ENCODE measurements around the gene GTPBP8. TPM values are rescaled to one million over a fixed set of nuclear protein-coding genes. Genes with fewer than 3 reads are reported as not detected.

The GTPBP8 gene
- total and polyA plus RNA-seq, 2 of the 8 experiments (the other 6 are each of a cell fraction or from before 2014, with no cell fraction given): 25.8 to 27.6 TPM

DNA sequence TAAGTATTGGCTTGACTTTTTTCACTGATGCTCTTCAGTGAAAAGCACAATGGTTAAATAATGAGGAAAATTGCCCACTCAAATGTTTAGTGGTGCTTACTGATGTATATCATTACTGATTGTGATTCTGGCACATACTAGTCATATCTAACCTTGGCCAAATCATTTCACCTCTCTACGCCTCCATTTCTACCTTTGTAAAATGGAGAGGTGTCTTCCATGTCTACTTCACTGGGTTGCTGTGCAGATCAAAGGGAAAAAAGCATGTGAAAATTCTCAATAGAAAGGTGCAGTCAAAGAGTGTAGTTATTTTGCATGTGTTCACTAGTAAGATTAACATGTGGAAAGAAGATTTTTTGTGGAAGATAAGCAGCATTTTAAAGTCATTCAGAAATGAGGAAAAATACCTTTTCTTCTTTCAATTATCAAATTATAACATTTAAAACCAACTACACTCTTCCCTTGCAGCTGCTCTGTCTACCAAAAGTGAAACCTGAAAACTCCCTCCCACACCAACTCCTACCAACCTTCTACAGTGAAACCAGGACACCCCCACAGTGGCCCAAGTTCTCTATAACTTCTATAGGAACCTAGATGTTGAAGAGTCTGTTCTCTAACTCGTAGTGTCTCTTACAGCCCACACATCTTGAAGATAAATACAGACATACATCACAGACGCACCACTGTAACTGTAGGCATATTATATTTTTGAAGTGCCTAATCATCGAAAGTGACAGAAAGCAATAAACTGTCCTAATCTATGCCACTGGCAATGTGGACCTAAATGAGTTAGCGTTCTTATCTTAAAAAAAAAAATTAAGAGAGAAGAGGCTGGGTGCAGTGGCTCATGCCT is 17.2 kb upstream of the GTPBP8 start (continued):
- TF ChIP-seq, protein P1, sequence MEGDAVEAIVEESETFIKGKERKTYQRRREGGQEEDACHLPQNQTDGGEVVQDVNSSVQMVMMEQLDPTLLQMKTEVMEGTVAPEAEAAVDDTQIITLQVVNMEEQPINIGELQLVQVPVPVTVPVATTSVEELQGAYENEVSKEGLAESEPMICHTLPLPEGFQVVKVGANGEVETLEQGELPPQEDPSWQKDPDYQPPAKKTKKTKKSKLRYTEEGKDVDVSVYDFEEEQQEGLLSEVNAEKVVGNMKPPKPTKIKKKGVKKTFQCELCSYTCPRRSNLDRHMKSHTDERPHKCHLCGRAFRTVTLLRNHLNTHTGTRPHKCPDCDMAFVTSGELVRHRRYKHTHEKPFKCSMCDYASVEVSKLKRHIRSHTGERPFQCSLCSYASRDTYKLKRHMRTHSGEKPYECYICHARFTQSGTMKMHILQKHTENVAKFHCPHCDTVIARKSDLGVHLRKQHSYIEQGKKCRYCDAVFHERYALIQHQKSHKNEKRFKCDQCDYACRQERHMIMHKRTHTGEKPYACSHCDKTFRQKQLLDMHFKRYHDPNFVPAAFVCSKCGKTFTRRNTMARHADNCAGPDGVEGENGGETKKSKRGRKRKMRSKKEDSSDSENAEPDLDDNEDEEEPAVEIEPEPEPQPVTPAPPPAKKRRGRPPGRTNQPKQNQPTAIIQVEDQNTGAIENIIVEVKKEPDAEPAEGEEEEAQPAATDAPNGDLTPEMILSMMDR (IDR thresholded peaks at IDR 0.05; ENCODE audit: control extremely low read depth in 1 of 3, insufficient read depth in 1 of 3, low read depth in 1 of 3, low read length in 3 of 3): no peak
- TF ChIP-seq PHF8 (conservative IDR thresholded peaks at IDR 0.05; ENCODE audit: low read depth, low read length): no peak
- TF ChIP-seq CHD1 (IDR thresholded peaks at IDR 0.05; ENCODE audit: low read depth, low read length): no peak
- TF ChIP-seq, protein P2, sequence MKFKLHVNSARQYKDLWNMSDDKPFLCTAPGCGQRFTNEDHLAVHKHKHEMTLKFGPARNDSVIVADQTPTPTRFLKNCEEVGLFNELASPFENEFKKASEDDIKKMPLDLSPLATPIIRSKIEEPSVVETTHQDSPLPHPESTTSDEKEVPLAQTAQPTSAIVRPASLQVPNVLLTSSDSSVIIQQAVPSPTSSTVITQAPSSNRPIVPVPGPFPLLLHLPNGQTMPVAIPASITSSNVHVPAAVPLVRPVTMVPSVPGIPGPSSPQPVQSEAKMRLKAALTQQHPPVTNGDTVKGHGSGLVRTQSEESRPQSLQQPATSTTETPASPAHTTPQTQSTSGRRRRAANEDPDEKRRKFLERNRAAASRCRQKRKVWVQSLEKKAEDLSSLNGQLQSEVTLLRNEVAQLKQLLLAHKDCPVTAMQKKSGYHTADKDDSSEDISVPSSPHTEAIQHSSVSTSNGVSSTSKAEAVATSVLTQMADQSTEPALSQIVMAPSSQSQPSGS (IDR thresholded peaks at IDR 0.05; ENCODE audit: low read length): no peak
- no peak for TF ChIP-seq POLR2AphosphoS5 (IDR thresholded peaks at IDR 0.05; ENCODE audit: low read depth, low read length)
